MM.1S (cell line): Measurements from ENCODE around the gene PRKG1.

Source experiments
- EZH2 ChIP-seq: fragments of 300-600 bp; sonication (generic); optimal IDR thresholded peaks from 2 replicates; pipeline ENCODE3; 2017; ENCODE audit warnings: low read depth, mild to moderate bottlenecking, antibody characterized with exemption, low read length, mixed read lengths
- TF ChIP-seq, protein P1 (sequence below): fragments of 300-600 bp; sonication (generic); IDR thresholded peaks from 2 replicates; pipeline ENCODE4 v1.5.1; 2016; ENCODE audit warnings: antibody characterized with exemption, low read length, mixed read lengths

DNA sequence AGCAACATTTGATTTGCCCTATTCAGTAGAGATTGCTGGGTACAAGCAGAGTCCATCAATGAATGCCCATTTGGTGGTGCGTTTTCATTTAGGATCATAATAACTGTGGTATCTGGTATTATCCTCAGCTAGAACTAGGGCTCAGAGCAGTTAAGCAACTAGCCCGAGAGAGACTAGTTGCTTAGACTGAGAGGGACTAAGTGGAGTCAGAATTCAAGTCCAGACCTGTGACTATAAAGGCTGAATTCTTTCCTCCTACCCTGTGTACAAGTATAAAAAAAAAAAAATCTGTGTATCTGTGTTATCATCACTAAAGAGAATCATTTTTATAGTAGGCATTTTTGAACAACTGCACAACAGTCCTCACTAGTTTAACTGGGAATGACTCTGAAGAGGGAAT, 1194.5 kb downstream of the PRKG1 start:
- TF ChIP-seq, protein P1, sequence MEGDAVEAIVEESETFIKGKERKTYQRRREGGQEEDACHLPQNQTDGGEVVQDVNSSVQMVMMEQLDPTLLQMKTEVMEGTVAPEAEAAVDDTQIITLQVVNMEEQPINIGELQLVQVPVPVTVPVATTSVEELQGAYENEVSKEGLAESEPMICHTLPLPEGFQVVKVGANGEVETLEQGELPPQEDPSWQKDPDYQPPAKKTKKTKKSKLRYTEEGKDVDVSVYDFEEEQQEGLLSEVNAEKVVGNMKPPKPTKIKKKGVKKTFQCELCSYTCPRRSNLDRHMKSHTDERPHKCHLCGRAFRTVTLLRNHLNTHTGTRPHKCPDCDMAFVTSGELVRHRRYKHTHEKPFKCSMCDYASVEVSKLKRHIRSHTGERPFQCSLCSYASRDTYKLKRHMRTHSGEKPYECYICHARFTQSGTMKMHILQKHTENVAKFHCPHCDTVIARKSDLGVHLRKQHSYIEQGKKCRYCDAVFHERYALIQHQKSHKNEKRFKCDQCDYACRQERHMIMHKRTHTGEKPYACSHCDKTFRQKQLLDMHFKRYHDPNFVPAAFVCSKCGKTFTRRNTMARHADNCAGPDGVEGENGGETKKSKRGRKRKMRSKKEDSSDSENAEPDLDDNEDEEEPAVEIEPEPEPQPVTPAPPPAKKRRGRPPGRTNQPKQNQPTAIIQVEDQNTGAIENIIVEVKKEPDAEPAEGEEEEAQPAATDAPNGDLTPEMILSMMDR = no peak
- TF ChIP-seq EZH2 = no peak
